HG03342 (cell line): ENCODE data around the gene DLL4.

Source experiments
- ATAC-seq: cut with Tn5 transposase; IDR thresholded peaks from one replicate; pipeline ENCODE4 v1.9.1; 2021; ENCODE audit warnings: mild to moderate bottlenecking, moderate library complexity; ENCODE audit not compliant: unreplicated experiment

The DLL4 gene

DNA sequence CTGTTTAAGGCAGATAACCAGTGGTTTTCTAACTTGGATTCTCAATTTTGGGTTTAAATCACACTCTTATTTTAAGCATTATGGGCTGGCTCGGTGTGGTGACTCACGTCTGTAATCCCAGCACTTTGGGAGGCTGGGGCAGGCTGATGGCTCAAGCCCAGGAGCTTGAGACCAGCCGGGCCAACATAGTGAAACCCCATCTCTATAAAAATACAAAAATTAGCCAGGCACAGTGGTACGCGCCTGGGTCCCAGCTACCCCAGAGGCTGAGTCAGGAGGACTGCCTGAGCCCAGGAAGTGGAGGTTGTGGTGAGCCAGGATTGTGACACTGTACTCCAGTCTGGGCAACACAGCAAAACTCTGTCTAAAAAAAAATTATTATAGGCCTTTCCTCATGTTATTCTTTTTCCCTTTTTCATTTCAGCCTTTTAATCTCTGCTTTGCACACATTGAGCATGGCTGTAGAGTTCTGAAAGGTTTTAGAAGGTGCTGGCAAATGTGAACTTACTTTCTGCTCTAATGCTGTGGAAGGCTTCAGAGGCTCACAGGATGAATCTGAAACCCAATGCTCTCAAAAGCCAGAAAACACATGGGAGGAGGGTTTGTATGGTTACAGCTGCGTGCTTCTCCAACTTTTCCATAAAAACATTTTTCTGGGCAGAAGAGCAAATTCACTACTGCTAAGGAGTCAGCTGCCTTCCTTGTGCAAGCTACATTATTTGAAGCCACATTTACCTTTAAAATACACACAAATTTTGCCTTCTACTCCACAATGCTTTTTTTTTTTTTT lies 56.6 kb downstream of the DLL4 start:
- ATAC-seq, result no peak

DNA sequence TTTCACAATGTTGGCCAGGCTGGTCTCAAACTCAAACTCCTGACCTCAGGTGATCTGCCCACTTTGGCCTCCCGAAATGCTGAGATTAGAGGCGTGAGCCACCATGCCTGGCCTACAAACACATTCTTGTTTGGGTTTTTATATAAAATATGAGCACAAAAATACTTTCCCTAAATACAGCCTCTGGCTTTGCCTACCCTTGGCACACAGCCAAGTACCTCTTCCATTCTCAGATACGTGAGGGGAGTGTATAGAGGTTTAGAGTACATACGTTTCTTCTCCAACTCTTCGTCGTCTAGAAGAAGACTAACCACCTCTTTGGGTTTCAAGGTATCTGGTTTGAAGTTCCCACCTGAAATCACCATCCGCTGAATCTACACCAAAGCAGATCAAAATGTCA lies 57.7 kb downstream of the DLL4 start:
- ATAC-seq, result no peak

DNA sequence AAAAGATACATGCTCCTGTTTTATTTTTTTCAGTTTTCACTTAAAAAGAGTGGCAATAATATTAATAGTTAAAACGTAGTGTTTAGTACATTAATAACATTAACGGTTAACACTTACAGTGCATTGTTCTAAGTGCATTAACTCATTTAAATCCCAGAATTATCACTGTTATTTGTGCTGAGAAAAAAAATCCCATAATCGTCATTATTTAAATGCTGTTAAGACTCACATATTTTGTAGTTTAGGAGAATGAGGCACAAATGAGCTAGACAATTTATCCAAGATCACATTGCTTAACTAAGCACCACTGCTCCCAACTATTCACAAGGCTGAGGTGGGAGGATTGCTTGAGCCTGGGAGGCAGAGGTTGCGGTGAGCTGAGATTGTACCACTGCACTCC lies 59.0 kb downstream of the DLL4 start:
- ATAC-seq, result no peak
